Islet of Langerhans (tissue), 1 donor: ENCODE measurements around the gene KLHL17.
"Not testable (repeated sequence)": the region's sequence is repeated elsewhere in the genome, so short reads cannot be mapped to it uniquely, and the experiment has no call there.

Source experiments
- FAIRE-seq: peaks from one replicate; lab custom pipeline; 2011; peaks lifted over from hg19 to GRCh38; lab: Jason Lieb, UNC

The KLHL17 gene

GRCh38 chr1:982765-983436 is 22.5 kb downstream of the KLHL17 start:
- FAIRE-seq, result no peak

- no peak for FAIRE-seq
These were observed 23.6 kb downstream of the KLHL17 start for GRCh38 chr1:983798-984475.

- FAIRE-seq, result no peak
These were observed 24.1 kb downstream of the KLHL17 start for GRCh38 chr1:984476-984814.

GRCh38 chr1:985126-985525 is 24.7 kb downstream of the KLHL17 start:
- no peak for FAIRE-seq

- FAIRE-seq, result not testable (repeated sequence)
These were observed 27.7 kb downstream of the KLHL17 start for GRCh38 chr1:988061-988460.

GRCh38 chr1:991275-991674 is 30.9 kb downstream of the KLHL17 start:
- not testable (repeated sequence) for FAIRE-seq

GRCh38 chr1:991895-992294 is 31.5 kb downstream of the KLHL17 start:
- FAIRE-seq, result no peak

- no peak for FAIRE-seq
These were observed 32.0 kb downstream of the KLHL17 start for GRCh38 chr1:992362-992761.

- FAIRE-seq, result no peak
These were observed 33.1 kb downstream of the KLHL17 start for GRCh38 chr1:993379-993995.

GRCh38 chr1:994546-994945 is 34.2 kb downstream of the KLHL17 start:
- FAIRE-seq, result not testable (repeated sequence)

- FAIRE-seq, result no peak
These were observed 35.6 kb downstream of the KLHL17 start for GRCh38 chr1:995665-996633.

GRCh38 chr1:996851-997712 is 36.7 kb downstream of the KLHL17 start:
- FAIRE-seq, result no peak

GRCh38 chr1:997713-997992 is 37.3 kb downstream of the KLHL17 start:
- no peak for FAIRE-seq

GRCh38 chr1:997993-998744 is 37.8 kb downstream of the KLHL17 start:
- no peak for FAIRE-seq

GRCh38 chr1:998745-998994 is 38.3 kb downstream of the KLHL17 start:
- no peak for FAIRE-seq

GRCh38 chr1:998995-999724 is 38.8 kb downstream of the KLHL17 start:
- FAIRE-seq, result no peak

GRCh38 chr1:999725-1000356 is 39.5 kb downstream of the KLHL17 start, which contains the start of gene HES4:
Gene HES4, minus strand, starts transcription at chr1:1000097. Its CDS starts 124 bp downstream, at chr1:999973.
- no peak for FAIRE-seq

- FAIRE-seq, result no peak
These were observed 40.1 kb downstream of the KLHL17 start for GRCh38 chr1:1000357-1001056.

GRCh38 chr1:1001057-1001783 is 40.8 kb downstream of the KLHL17 start:
- no peak for FAIRE-seq
